K562 (cell line): ENCODE results near the gene TRIO. TPM values are rescaled to one million over a fixed set of nuclear protein-coding genes. Genes with fewer than 3 reads are reported as not detected.

Experiments
- ARID3B ChIP-seq: fragments of 250-450 bp; sonication (Bioruptor Pico); IDR thresholded peaks from 2 replicates; pipeline ENCODE4 v1.4.0; 2020; ENCODE audit warnings: borderline replicate concordance
- EP400 ChIP-seq: fragments of 450-650 bp; IDR thresholded peaks from 2 replicates; pipeline ENCODE4 v1.6.1; 2017; ENCODE audit warnings: antibody characterized with exemption, mild to moderate bottlenecking, moderate library complexity
- FOXA1 ChIP-seq: fragments of 450-650 bp; IDR thresholded peaks from 2 replicates; pipeline ENCODE4 v1.6.1; 2016; ENCODE audit warnings: mild to moderate bottlenecking, borderline replicate concordance
- GATAD2A ChIP-seq: fragments of 450-650 bp; IDR thresholded peaks from 2 replicates; pipeline ENCODE4 v1.6.1; 2017
- GATAD2B ChIP-seq: fragments of 450-650 bp; IDR thresholded peaks from 2 replicates; pipeline ENCODE4 v1.6.1; 2017; ENCODE audit warnings: mild to moderate bottlenecking, borderline replicate concordance
- KAT7 ChIP-seq: sonication (generic); formaldehyde crosslinking; IDR thresholded peaks from 2 replicates; pipeline ENCODE4 v1.8.0; 2022; ENCODE audit warnings: missing genetic modification reagents, mild to moderate bottlenecking, borderline replicate concordance
- MYC ChIP-seq, 2 experiments: fragments of 250-450 bp in 1 of 2; sonication (Bioruptor Pico) in 1 of 2; IDR thresholded peaks; 2 replicates each; pipeline versions ENCODE4 v1.5.1 to v1.6.1; 2012 to 2021; ENCODE audit warnings: low read depth in 2 of 2, borderline replicate concordance in 1 of 2, improper control_type of control experiment in 1 of 2, low read length in 1 of 2, mild to moderate bottlenecking in 1 of 2, moderate library complexity in 1 of 2
- PKNOX1 ChIP-seq: fragments of 450-650 bp; IDR thresholded peaks from 2 replicates; pipeline ENCODE4 v1.6.1; 2016
- SREBF1 ChIP-seq: fragments of 150-350 bp; IDR thresholded peaks from 2 replicates; pipeline ENCODE4 v1.6.1; 2014; ENCODE audit warnings: antibody characterized with exemption, low read depth, low read length, borderline replicate concordance
- ZBTB40 ChIP-seq, 2 experiments: fragments of 450-650 bp in 1 of 2; sonication (generic) in 1 of 2; formaldehyde crosslinking in 1 of 2; IDR thresholded peaks; 2 replicates each; pipeline versions ENCODE4 v1.7.1 to v1.9.0; 2016 to 2022; ENCODE audit warnings: inconsistent platforms in 1 of 2, mild to moderate bottlenecking in 1 of 2, missing genetic modification reagents in 1 of 2
- ZBTB49 ChIP-seq: sonication (generic); formaldehyde crosslinking; IDR thresholded peaks from 2 replicates; pipeline ENCODE4 v1.8.0; 2022; ENCODE audit warnings: missing genetic modification reagents, mild to moderate bottlenecking, borderline replicate concordance
- ZNF263 ChIP-seq: sonication (generic); formaldehyde crosslinking; IDR thresholded peaks from 2 replicates; pipeline ENCODE4 v1.8.0; 2022; ENCODE audit warnings: mild to moderate bottlenecking, missing genetic modification reagents, borderline replicate concordance
- polyA plus RNA-seq, 8 experiments: library from polyadenylated mRNA; depleted of rRNA in 4 of 8; stranded (reverse) in 5 of 8; unstranded in 3 of 8; fragments of >200 nt; fragmentation: Nextera tagmentation in 2 of 8; fragmentation: Illumina TruSeq in 1 of 8; extraction: Ambion mirVana in 2 of 8; extraction: Trizol in 1 of 8; gene quantifications; 2 replicates each; pipeline versions ENCODE4 v1.2.1 to v1.2.3, GENCODE V29; 2011 to 2014; ENCODE audit warnings: inconsistent platforms in 1 of 8, missing spikeins in 1 of 8
- total RNA-seq, 7 experiments: library from RNA; depleted of rRNA in 6 of 7; stranded (reverse); fragments of >200 nt in 6 of 7; fragmentation: Illumina TruSeq in 2 of 7; extraction: Trizol in 2 of 7; gene quantifications; 2 replicates each; pipeline versions ENCODE4 v1.2.1 to v1.2.3, GENCODE V29; 2011 to 2021; ENCODE audit warnings: low replicate concordance in 1 of 7

TRIO gene
- total and polyA plus RNA-seq, 9 of the 15 experiments (the other 6 are each of a cell fraction or from before 2014, with no cell fraction given), result 0.24 to 5.0 (median 1.1) TPM

GRCh38 chr5:14250084-14250695 is 107.0 kb downstream of the TRIO start (continued):
- TF ChIP-seq GATAD2B (no peak), KAT7 (CRISPR knock-in tag) (no peak), EP400 (peak; percentile 83), ZNF263 (CRISPR knock-in tag) (peak; percentile 39; the same call in 1 of the 2 replicates), ARID3B (CRISPR knock-in tag) (no peak), ZBTB40 (IDR thresholded peaks at IDR 0.05) (no peak), ZBTB40 (CRISPR knock-in tag; IDR thresholded peaks at IDR 0.05) (peak; percentile 34; the same call in 1 of the 2 replicates), SREBF1 (no peak), FOXA1 (no peak), ZBTB49 (no peak), GATAD2A (no peak), PKNOX1 (no peak), MYC (IDR thresholded peaks at IDR 0.05; ENCODE audit: low read depth, low read length) (peak; percentile 95), MYC (CRISPR knock-in tag; IDR thresholded peaks at IDR 0.05; ENCODE audit: borderline replicate concordance, low read depth) (peak; percentile 64; the same call in 1 of the 2 replicates)
